MM.1S (cell line): ENCODE measurements around the gene CTNNA2.

Experiments
- DNase-seq: peaks from one replicate; pipeline ENCODE4 v3.0.0-alpha.2; 2015
- H2AFZ ChIP-seq: fragments of 300-600 bp; sonication (generic); 2 replicates; pipeline ENCODE4 v1.6.0; 2016; ENCODE audit warnings: antibody characterized with exemption, low read length
- H3F3A ChIP-seq: fragments of 300-600 bp; sonication (generic); 2 replicates; pipeline ENCODE4 v1.6.1; 2016; ENCODE audit warnings: mild to moderate bottlenecking, antibody characterized with exemption, low read length, moderate library complexity, mixed read lengths; ENCODE audit not compliant: insufficient read depth
- H3K27ac ChIP-seq: fragments of 300-600 bp; sonication (generic); 2 replicates; pipeline ENCODE4 v1.5.1; 2016; ENCODE audit warnings: mild to moderate bottlenecking, low read length
- H3K27me3 ChIP-seq: fragments of 300-600 bp; sonication (generic); replicated peaks from 2 replicates; pipeline ENCODE4 v1.6.0; 2016; ENCODE audit warnings: low read length; ENCODE audit not compliant: insufficient read depth
- H3K36me3 ChIP-seq: fragments of 300-600 bp; sonication (generic); replicated peaks from 2 replicates; pipeline ENCODE4 v1.6.1; 2016; ENCODE audit warnings: mild to moderate bottlenecking, low read length, mixed read lengths; ENCODE audit not compliant: insufficient read depth
- H3K4me1 ChIP-seq: fragments of 300-600 bp; sonication (generic); 2 replicates; pipeline ENCODE4 v1.6.1; 2016; ENCODE audit warnings: low read length, mixed read lengths
- H3K4me2 ChIP-seq: fragments of 300-600 bp; sonication (generic); 2 replicates; pipeline ENCODE4 v1.6.0; 2016; ENCODE audit warnings: low read depth, low read length
- H3K4me3 ChIP-seq: fragments of 300-600 bp; sonication (generic); 2 replicates; pipeline ENCODE4 v1.5.1; 2016; ENCODE audit warnings: low read length, mixed read lengths
- H3K79me2 ChIP-seq: fragments of 300-600 bp; sonication (generic); 2 replicates; pipeline ENCODE4 v1.6.1; 2016; ENCODE audit warnings: mixed run types, low read length, mixed read lengths
- H3K9ac ChIP-seq: fragments of 300-600 bp; sonication (generic); 2 replicates; pipeline ENCODE4 v1.6.1; 2016; ENCODE audit warnings: low read length, mixed read lengths
- H3K9me2 ChIP-seq: fragments of 300-600 bp; sonication (generic); replicated peaks from 2 replicates; pipeline ENCODE4 v1.6.1; 2016; ENCODE audit warnings: mild to moderate bottlenecking, low read length, mixed read lengths; ENCODE audit not compliant: insufficient read depth
- H3K9me3 ChIP-seq: fragments of 300-600 bp; sonication (generic); replicated peaks from 2 replicates; pipeline ENCODE4 v1.6.1; 2016; ENCODE audit warnings: mild to moderate bottlenecking, low read length, mixed read lengths; ENCODE audit not compliant: insufficient read depth
- H4K20me1 ChIP-seq: fragments of 300-600 bp; sonication (generic); 2 replicates; pipeline ENCODE4 v1.6.1; 2016; ENCODE audit warnings: mild to moderate bottlenecking, low read length, moderate library complexity, mixed read lengths; ENCODE audit not compliant: insufficient read depth
- CTCF ChIP-seq: fragments of 300-600 bp; sonication (generic); IDR thresholded peaks from 2 replicates; pipeline ENCODE4 v1.5.1; 2016; ENCODE audit warnings: antibody characterized with exemption, low read length, mixed read lengths
- EZH2 ChIP-seq: fragments of 300-600 bp; sonication (generic); optimal IDR thresholded peaks from 2 replicates; pipeline ENCODE3; 2017; ENCODE audit warnings: low read depth, mild to moderate bottlenecking, antibody characterized with exemption, low read length, mixed read lengths
- EZH2phosphoT487 ChIP-seq: fragments of 300-600 bp; sonication (generic); IDR thresholded peaks from 2 replicates; pipeline ENCODE4 v1.6.1; 2018; ENCODE audit warnings: antibody characterized with exemption, low read length

The CTNNA2 gene

GRCh38 chr2:79569048-79569447 lies 56.2 kb downstream of the CTNNA2 start:
- no peaks in the 10 kb centered on the region for H3K36me3 ChIP-seq
- no peaks in the 10 kb centered on the region for H3K27me3 ChIP-seq
- H3F3A ChIP-seq = no peaks in the 10 kb centered on the region
- no peaks in the 10 kb centered on the region; the same call in 1 of the 2 replicates for H3K9me3 ChIP-seq
- TF ChIP-seq EZH2 = no peak
- no peak for TF ChIP-seq CTCF
- TF ChIP-seq EZH2phosphoT487 = no peak
- H3K9me2 ChIP-seq = no peaks in the 10 kb centered on the region
- H2AFZ ChIP-seq = no peak overlapping the region
- no peak overlapping the region for H3K9ac ChIP-seq
- no peak overlapping the region for H3K4me2 ChIP-seq
- no peak overlapping the region for H3K4me3 ChIP-seq
- DNase-seq = no peak
- no peaks in the 10 kb centered on the region for H3K4me1 ChIP-seq
- H4K20me1 ChIP-seq = no peaks in the 10 kb centered on the region
- no peak overlapping the region for H3K27ac ChIP-seq
- H3K79me2 ChIP-seq = no peaks in the 10 kb centered on the region

- Histone ChIP-seq H3K9me2 (no peaks in the 10 kb centered on the region), H3K4me3 (no peak overlapping the region), H3K36me3 (no peaks in the 10 kb centered on the region), H3K4me2 (no peak overlapping the region), H4K20me1 (no peaks in the 10 kb centered on the region), H2AFZ (no peak overlapping the region), H3K9ac (no peak overlapping the region), H3K27ac (no peak overlapping the region), H3K27me3 (no peaks in the 10 kb centered on the region), H3K4me1 (no peaks in the 10 kb centered on the region), H3K79me2 (no peaks in the 10 kb centered on the region), H3F3A (no peaks in the 10 kb centered on the region), H3K9me3 (no peaks in the 10 kb centered on the region)
- no peak for DNase-seq
- TF ChIP-seq EZH2phosphoT487 = no peak
- TF ChIP-seq CTCF = no peak
- TF ChIP-seq EZH2 = no peak
These were observed 61.2 kb downstream of the CTNNA2 start for GRCh38 chr2:79573895-79574674.

GRCh38 chr2:79576451-79576850 lies 63.6 kb downstream of the CTNNA2 start:
- Histone ChIP-seq H3K27ac (no peak overlapping the region), H3K27me3 (no peaks in the 10 kb centered on the region), H3K79me2 (no peaks in the 10 kb centered on the region), H3F3A (no peaks in the 10 kb centered on the region), H3K9me2 (no peaks in the 10 kb centered on the region), H3K9ac (no peak overlapping the region), H3K36me3 (no peaks in the 10 kb centered on the region), H3K4me1 (no peaks in the 10 kb centered on the region), H2AFZ (no peak overlapping the region), H3K4me3 (no peak overlapping the region), H3K9me3 (no peaks in the 10 kb centered on the region), H3K4me2 (no peak overlapping the region), H4K20me1 (no peaks in the 10 kb centered on the region)
- no peak for DNase-seq
- TF ChIP-seq CTCF = no peak
- no peak for TF ChIP-seq EZH2
- no peak for TF ChIP-seq EZH2phosphoT487
